Adrenal gland (tissue), 12 donors: ENCODE data around the gene ZNF253. TPM values are rescaled to one million over a fixed set of nuclear protein-coding genes. Genes with fewer than 3 reads are reported as not detected.
"Not testable (repeated sequence)": the region's sequence is repeated elsewhere in the genome, so short reads cannot be mapped to it uniquely, and the experiment has no call there.

ENCODE experiments used
- DNase-seq, 7 donors: peaks; one replicate each; pipeline ENCODE4 v3.0.0-alpha.2; 2019 to 2020
- H3K27ac ChIP-seq, 5 donors: fragments of 200-600 bp; sonication (generic) in 4 of 5; 1 replicate in 3 of 5; 2 replicates in 2 of 5; pipeline versions ENCODE4 v1.5.1 to v1.8.0; 2016 to 2020; ENCODE audit warnings: mild to moderate bottlenecking in 1 of 5
- H3K27me3 ChIP-seq: fragments of 200-600 bp; 2 replicates; pipeline ENCODE4 v1.8.0; 2021
- H3K36me3 ChIP-seq, 2 donors: fragments of 200-600 bp; replicated peaks in 1 of 2; 1 replicate in 1 of 2; 2 replicates in 1 of 2; pipeline versions ENCODE4 v1.5.1 to v1.8.0; 2018 to 2022
- H3K4me1 ChIP-seq, 2 donors: fragments of 200-600 bp; replicated peaks in 1 of 2; 1 replicate in 1 of 2; 2 replicates in 1 of 2; pipeline versions ENCODE4 v1.5.1 to v1.8.0; 2018 to 2021
- H3K4me3 ChIP-seq, 4 donors: fragments of 200-600 bp; sonication (generic) in 3 of 4; one replicate each; pipeline ENCODE4 v1.5.1; 2016 to 2018
- H3K9me3 ChIP-seq, 3 donors: fragments of 200-600 bp; sonication (generic) in 1 of 3; replicated peaks in 1 of 3; 1 replicate in 2 of 3; 2 replicates in 1 of 3; pipeline versions ENCODE4 v1.5.1 to v1.8.0; 2016 to 2021
- POLR2A ChIP-seq, 2 donors: fragments of 450-650 bp; IDR thresholded peaks; one replicate each; pipeline ENCODE4 v1.6.1; 2017; ENCODE audit warnings: antibody characterized with exemption in 2 of 2, mild to moderate bottlenecking in 2 of 2, moderate library complexity in 1 of 2
- WGBS, 4 donors: extraction: QIAGEN DNeasy Blood & Tissue Kit in 2 of 4; methylation state at CpG; one replicate each; pipeline versions ENCODE4 v1.1.5 to v1.1.7; 2013 to 2017; 5-methylcytosine and 5-hydroxymethylcytosine counted together
- intact Hi-C, 2 donors: fragments of 100-400 bp; cut with DNase I; formaldehyde crosslinking; loops; one replicate each; pipeline versions ENCODE4 v1.14.1 to v1.15.0; 2022 to 2023
- polyA plus RNA-seq, 3 donors: library from polyadenylated mRNA; stranded (reverse); fragments of 200-250 nt in 2 of 3; fragments of 350-450 nt in 1 of 3; fragmentation: Illumina TruSeq in 1 of 3; extraction: RNeasy Lipid Tissue Mini Kit (QIAGEN cat#74804) in 1 of 3; gene quantifications; one replicate each; pipeline ENCODE4 v1.2.3, GENCODE V29; 2013 to 2014
- total RNA-seq, 9 donors: library from RNA; depleted of rRNA in 4 of 9; stranded (reverse); fragments of >200 nt in 4 of 9; fragments of 120-200 nt in 1 of 9; fragmentation: NEBNext Ultra II Directional in 1 of 9; extraction: Animal tissue kit (Norgen Biotek cat#: 25700) in 1 of 9; gene quantifications; one replicate each; pipeline versions ENCODE4 v1.1.0 to v1.2.4, GENCODE V29; 2013 to 2023
- TF ChIP-seq, protein P1 (sequence below), 6 experiments: fragments of 450-650 bp in 4 of 6; fragments of 200-600 bp in 2 of 6; sonication (generic) in 1 of 6; IDR thresholded peaks; 1 replicate in 5 of 6; 2 replicates in 1 of 6; pipeline versions ENCODE4 v1.5.1 to v1.8.0; 2016 to 2021; ENCODE audit warnings: antibody characterized with exemption in 6 of 6, mild to moderate bottlenecking in 2 of 6, moderate library complexity in 1 of 6
- donor health status: healthy with polysubstance abuse.
- donor health status: Bipolar disorder and iron deficiency.
- donor health status: DM: yes; HTN: yes; CAD: no.
- donor health status: DM: no; HTN: no; CAD: no.
- donor health status: DM: no; HTN: no; CAD: no.
- donor health status: DM: yes; HTN: yes; CAD: no.

The ZNF253 gene
- total and polyA plus RNA-seq, 12 donors = 2.7 to 19.7 (median 14.4) TPM

DNA sequence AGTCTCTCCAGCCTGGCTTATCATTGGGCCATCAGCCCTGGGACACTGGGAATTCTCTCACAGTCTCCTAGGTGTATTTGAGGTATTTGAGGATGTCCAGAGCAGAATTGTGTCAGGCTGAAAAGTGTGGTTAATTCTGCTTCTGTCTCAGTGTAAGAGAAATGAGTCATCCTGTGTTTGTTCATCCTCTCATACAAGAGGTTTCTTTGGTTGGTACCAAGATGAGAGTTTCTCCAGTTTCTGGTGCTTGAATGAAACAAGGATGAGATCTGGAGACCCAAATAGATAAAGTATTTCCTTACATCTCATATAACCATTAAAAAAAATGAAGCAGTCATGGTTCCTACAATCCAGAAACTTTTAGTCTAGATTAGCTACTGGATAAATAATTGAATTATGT is 7.7 kb downstream of the ZNF253 start:
- H3K27ac ChIP-seq = no peak overlapping the region
- intact Hi-C loops = no loop called here
- H3K27me3 ChIP-seq = no peaks in the 10 kb centered on the region
- TF ChIP-seq, protein P1, sequence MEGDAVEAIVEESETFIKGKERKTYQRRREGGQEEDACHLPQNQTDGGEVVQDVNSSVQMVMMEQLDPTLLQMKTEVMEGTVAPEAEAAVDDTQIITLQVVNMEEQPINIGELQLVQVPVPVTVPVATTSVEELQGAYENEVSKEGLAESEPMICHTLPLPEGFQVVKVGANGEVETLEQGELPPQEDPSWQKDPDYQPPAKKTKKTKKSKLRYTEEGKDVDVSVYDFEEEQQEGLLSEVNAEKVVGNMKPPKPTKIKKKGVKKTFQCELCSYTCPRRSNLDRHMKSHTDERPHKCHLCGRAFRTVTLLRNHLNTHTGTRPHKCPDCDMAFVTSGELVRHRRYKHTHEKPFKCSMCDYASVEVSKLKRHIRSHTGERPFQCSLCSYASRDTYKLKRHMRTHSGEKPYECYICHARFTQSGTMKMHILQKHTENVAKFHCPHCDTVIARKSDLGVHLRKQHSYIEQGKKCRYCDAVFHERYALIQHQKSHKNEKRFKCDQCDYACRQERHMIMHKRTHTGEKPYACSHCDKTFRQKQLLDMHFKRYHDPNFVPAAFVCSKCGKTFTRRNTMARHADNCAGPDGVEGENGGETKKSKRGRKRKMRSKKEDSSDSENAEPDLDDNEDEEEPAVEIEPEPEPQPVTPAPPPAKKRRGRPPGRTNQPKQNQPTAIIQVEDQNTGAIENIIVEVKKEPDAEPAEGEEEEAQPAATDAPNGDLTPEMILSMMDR (IDR thresholded peaks at IDR 0.05) = no peak
- TF ChIP-seq POLR2A (IDR thresholded peaks at IDR 0.05) = no peak
- H3K9me3 ChIP-seq = no peaks in the 10 kb centered on the region
- H3K4me3 ChIP-seq = no peak overlapping the region
- peaks cover 0 to 4% of the 10 kb centered on the region in 2 donors for H3K36me3 ChIP-seq
- peaks cover 2 to 16% of the 10 kb centered on the region in 2 donors for H3K4me1 ChIP-seq
- DNase-seq = no peak

DNA sequence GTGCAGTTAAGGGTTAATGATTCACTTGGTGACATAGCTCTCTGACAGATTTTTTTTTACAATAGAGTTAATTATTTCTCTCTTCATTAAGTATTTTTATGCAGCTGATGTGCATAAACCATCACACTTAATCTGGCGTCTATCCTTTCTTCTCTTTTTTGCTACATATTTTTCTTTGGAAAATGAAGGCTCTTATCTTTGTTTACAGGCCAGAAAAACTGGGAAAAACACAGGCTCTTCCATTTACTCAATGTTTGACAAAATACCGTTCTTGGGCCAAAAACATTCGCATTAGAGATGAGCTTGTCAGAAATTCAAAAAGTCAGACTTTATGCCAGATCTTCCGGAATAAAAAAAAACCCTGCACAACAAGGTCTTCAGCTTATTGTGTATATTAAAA is 12.0 kb downstream of the ZNF253 start:
- whole genome bisulfite sequencing, 4 donors = 20 to 46% (median 35%) methylated on average over 4 of the region's 4 CpGs
- H3K36me3 ChIP-seq = peaks cover 0 to 15% of the 10 kb centered on the region in 2 donors
- H3K4me3 ChIP-seq = no peak overlapping the region
- intact Hi-C loops = no loop called here
- H3K27ac ChIP-seq = no peak overlapping the region
- no peak for DNase-seq
- TF ChIP-seq POLR2A (IDR thresholded peaks at IDR 0.05) = no peak
- TF ChIP-seq, protein P1 (IDR thresholded peaks at IDR 0.05) = no peak
- peaks cover 0 to 6% of the 10 kb centered on the region in 2 donors for H3K4me1 ChIP-seq
- no peaks in the 10 kb centered on the region for H3K27me3 ChIP-seq
- H3K9me3 ChIP-seq = no peaks in the 10 kb centered on the region

DNA sequence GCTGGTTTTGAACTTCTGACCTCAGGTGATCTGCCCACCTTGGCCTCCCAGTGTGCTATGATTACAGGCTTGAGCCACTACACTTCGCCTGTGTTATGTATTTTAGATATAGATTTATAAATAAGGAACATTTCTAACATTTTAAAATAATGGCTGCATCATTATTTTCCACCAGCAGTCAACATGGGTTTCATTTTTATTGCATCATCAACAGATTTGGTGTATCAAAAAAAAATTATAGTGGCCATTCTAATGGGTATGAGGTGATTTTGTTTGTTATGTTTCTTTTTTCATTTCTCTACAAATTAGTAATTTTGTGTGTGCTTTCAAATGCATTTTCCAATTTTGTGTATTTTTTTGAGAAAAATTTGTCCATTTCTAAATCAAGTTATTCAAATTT is 18.9 kb downstream of the ZNF253 start:
- Histone ChIP-seq H3K36me3 (peaks cover 4 to 10% of the 10 kb centered on the region in 2 donors), H3K27ac (no peak overlapping the region), H3K4me3 (no peak overlapping the region), H3K4me1 (no peaks in the 10 kb centered on the region), H3K27me3 (no peaks in the 10 kb centered on the region), H3K9me3 (peaks cover 0 to 29% (median 0%) of the 10 kb centered on the region in 3 donors)
- TF ChIP-seq, protein P1 (IDR thresholded peaks at IDR 0.05) = no peak
- TF ChIP-seq POLR2A (IDR thresholded peaks at IDR 0.05) = no peak
- no peak for DNase-seq
- intact Hi-C loops = no loop called here
- WGBS, 4 donors = 98 to 100% (median 100%) methylated on average over 1 of the region's 1 CpG

DNA sequence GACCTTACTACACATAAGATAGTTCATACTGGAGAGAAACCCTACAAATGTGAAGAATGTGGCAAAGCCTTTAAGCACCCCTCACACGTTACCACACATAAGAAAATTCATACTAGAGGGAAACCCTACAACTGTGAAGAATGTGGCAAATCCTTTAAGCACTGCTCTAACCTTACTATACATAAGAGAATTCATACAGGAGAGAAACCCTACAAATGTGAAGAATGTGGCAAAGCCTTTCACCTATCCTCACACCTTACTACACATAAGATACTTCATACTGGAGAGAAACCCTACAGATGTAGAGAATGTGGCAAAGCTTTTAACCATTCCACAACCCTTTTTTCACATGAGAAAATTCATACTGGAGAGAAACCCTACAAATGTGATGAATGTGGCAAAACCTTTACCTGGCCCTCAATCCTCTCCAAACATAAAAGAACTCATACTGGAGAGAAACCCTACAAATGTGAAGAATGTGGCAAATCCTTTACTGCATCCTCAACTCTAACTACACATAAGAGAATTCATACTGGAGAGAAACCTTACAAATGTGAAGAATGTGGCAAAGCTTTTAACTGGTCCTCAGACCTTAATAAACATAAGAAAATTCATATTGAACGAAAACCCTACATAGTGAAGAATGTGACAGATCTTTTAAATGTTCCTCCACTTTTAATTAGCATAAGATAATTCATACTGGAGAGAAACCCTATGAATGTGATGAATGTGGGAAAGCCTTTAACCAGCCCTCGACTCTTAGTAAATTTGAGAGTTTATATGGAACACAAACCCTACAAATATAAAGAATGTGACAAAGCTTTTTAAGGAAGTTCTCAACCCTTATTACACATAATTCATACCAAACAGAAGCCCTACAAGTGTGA is 26.6 kb downstream of the ZNF253 start:
- H3K27me3 ChIP-seq, intact Hi-C loops, H3K36me3 ChIP-seq, H3K4me1 ChIP-seq, DNase-seq, H3K27ac ChIP-seq: not testable (repeated sequence)
- Histone ChIP-seq H3K4me3 (peak overlapping the region in 1 of 4 donors; percentile 4), H3K9me3 (peaks cover 10 to 86% (median 19%) of the 10 kb centered on the region in 3 donors)
- 94 to 98% (median 98%) methylated on average over 3 of the region's 3 CpGs for WGBS, 4 donors
